HFFc6 (cell line): ENCODE data around the gene IRF1. TPM values are rescaled to one million over a fixed set of nuclear protein-coding genes. Genes with fewer than 3 reads are reported as not detected.
A peak's percentile ranks its signal among the peaks of the same experiment; 100 is the strongest.

ENCODE experiments used
- DNase-seq: peaks from one replicate; pipeline ENCODE4 v3.0.0-alpha.2; 2018
- H3K27ac Mint-ChIP-seq: 2 replicates; pipeline ENCODE4 v1.8.0; 2020; ENCODE audit warnings: mild to moderate bottlenecking, mixed read lengths
- H3K27me3 Mint-ChIP-seq: 2 replicates; pipeline ENCODE4 v1.8.0; 2021; ENCODE audit warnings: mild to moderate bottlenecking, moderate library complexity, mixed read lengths; ENCODE audit not compliant: insufficient read depth
- H3K36me3 Mint-ChIP-seq: 2 replicates; pipeline ENCODE4 v1.8.0; 2021; ENCODE audit warnings: low read depth, mixed read lengths
- H3K4me1 Mint-ChIP-seq: 2 replicates; pipeline ENCODE4 v1.8.0; 2020; ENCODE audit warnings: low read depth, mixed read lengths
- H3K4me3 Mint-ChIP-seq: 2 replicates; pipeline ENCODE4 v1.8.0; 2020; ENCODE audit warnings: mild to moderate bottlenecking, moderate library complexity, mixed read lengths
- H3K9me3 Mint-ChIP-seq: 2 replicates; pipeline ENCODE4 v1.8.0; 2020; ENCODE audit warnings: mild to moderate bottlenecking, mixed read lengths
- total RNA-seq, 6 experiments: library from RNA; stranded (reverse); fragmentation: NEBNext Ultra II Directional; extraction: Animal tissue kit (Norgen Biotek cat#: 25700); gene quantifications; 2 replicates in 1 of 6; 3 replicates in 5 of 6; pipeline ENCODE4 v1.2.3, GENCODE V29; 2021
- TF ChIP-seq, protein P1 (sequence below): fragments of 200-600 bp; sonication (generic); IDR thresholded peaks from 2 replicates; pipeline ENCODE4 v1.5.0; 2021; ENCODE audit warnings: antibody characterized with exemption, mild to moderate bottlenecking

IRF1 gene
- total RNA-seq, 6 experiments from 2014 or later = 9.8 to 19.7 (median 17.3) TPM

DNA sequence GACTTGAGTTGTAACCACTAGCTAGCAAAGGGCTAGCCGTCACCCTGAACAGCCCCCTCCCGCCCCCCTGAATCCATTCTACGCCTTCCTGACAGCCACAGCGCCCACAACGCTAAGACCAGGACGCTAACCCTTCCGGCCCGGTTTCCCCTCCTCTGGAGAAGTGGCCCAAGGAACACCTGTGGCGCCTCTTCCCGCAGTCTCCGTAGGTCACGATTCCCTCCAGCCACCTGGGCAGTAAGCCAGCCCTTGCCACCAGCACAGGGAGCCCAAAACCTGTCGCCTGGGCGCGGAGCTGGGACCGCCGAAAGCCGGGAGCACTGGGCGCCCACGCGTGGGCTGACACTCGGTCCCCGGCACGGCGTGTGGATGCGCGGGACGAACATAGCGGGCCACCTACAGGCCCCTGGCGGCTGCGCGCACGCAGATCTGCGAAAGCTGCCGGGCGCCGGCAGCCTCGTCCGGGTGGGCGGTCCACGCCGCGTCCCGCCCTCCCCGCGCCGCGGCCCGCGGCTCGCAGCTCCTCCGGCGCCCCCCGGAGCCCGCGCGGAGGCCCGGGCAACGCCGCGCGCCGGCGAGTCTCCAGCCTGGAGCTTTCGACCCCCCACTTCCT is 596 bp downstream of the IRF1 start:
- Mint-ChIP-seq H3K27me3 (peaks cover 2% of the 10 kb centered on the region; the same call in 1 of the 2 replicates), H3K36me3 (peaks cover 23% of the 10 kb centered on the region), H3K9me3 (no peaks in the 10 kb centered on the region), H3K4me3 (peak overlapping the region; percentile 92), H3K27ac (peak overlapping the region; percentile 63), H3K4me1 (peaks cover 34% of the 10 kb centered on the region)
- TF ChIP-seq, protein P1, sequence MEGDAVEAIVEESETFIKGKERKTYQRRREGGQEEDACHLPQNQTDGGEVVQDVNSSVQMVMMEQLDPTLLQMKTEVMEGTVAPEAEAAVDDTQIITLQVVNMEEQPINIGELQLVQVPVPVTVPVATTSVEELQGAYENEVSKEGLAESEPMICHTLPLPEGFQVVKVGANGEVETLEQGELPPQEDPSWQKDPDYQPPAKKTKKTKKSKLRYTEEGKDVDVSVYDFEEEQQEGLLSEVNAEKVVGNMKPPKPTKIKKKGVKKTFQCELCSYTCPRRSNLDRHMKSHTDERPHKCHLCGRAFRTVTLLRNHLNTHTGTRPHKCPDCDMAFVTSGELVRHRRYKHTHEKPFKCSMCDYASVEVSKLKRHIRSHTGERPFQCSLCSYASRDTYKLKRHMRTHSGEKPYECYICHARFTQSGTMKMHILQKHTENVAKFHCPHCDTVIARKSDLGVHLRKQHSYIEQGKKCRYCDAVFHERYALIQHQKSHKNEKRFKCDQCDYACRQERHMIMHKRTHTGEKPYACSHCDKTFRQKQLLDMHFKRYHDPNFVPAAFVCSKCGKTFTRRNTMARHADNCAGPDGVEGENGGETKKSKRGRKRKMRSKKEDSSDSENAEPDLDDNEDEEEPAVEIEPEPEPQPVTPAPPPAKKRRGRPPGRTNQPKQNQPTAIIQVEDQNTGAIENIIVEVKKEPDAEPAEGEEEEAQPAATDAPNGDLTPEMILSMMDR = no peak; the same call in 1 of the 2 replicates
- no peak for DNase-seq

GRCh38 chr5:132489051-132489770 is 1.4 kb downstream of the IRF1 start:
- no peaks in the 10 kb centered on the region for H3K9me3 Mint-ChIP-seq
- H3K4me3 Mint-ChIP-seq = peak overlapping the region; percentile 92
- TF ChIP-seq, protein P1 = no peak
- peaks cover 27% of the 10 kb centered on the region for H3K4me1 Mint-ChIP-seq
- no peak for DNase-seq
- H3K27ac Mint-ChIP-seq = peak overlapping the region; percentile 63
- H3K36me3 Mint-ChIP-seq = peaks cover 23% of the 10 kb centered on the region
- H3K27me3 Mint-ChIP-seq = peaks cover 2% of the 10 kb centered on the region

DNA sequence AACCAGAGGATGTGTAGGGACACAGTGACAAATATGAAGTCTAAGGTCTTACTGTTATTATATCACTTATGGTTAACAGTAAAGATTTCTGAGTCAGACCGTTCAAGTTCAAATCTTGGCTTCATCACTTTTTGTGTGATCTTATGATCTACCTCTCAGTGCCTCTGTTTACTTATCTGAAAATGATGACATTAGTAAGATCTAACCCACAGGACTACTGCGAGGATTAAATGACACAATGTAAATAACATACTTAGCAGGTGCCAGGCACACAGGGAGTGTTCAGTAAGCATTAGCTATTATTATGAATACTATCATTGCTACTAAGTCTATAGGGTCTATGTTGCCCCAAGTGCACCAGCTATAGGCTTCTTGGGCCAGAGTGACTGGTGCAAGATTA is 2.0 kb downstream of the IRF1 start:
- peaks cover 2% of the 10 kb centered on the region for H3K27me3 Mint-ChIP-seq
- TF ChIP-seq, protein P1 = no peak
- DNase-seq = no peak
- H3K27ac Mint-ChIP-seq = no peak overlapping the region
- no peaks in the 10 kb centered on the region for H3K9me3 Mint-ChIP-seq
- H3K4me1 Mint-ChIP-seq = peaks cover 27% of the 10 kb centered on the region
- H3K4me3 Mint-ChIP-seq = peak overlapping the region; percentile 92; the same call in 1 of the 2 replicates
- peaks cover 23% of the 10 kb centered on the region for H3K36me3 Mint-ChIP-seq

DNA sequence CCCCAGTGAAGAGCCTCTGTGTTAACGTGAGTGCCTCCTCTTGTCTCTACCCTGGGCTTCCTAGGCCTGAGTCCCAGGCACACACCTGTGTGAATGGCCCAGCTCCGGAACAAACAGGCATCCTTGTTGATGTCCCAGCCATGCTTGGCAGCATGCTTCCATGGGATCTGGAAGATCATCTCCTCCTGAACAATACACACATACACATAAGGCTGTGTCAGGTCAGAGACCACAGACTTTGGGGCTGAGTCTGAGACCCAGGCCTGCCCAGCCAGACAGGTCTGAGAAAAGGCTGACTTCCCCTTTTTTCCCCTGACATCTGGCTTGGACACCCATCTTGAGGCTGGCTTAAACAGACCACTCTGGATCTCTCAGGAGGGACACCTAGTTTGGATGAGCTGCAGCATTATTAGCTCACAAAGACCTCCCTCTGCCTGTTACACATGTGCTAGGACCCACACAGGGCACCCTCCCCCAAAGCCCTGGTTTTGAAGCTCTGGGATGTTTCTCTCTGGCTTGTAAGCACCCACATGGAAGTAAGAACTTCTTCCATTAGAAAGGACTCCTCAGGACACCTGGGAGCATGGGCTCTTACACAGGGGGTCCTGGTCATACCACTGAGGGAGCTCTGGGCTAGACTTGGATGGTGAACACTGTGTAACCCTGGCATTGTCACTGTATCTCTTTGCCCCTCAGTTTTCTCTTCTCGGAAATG is 2.6 kb downstream of the IRF1 start:
- H3K27ac Mint-ChIP-seq = no peak overlapping the region
- H3K4me1 Mint-ChIP-seq = peaks cover 27% of the 10 kb centered on the region
- H3K27me3 Mint-ChIP-seq = peaks cover 2% of the 10 kb centered on the region
- no peaks in the 10 kb centered on the region for H3K9me3 Mint-ChIP-seq
- TF ChIP-seq, protein P1 = no peak
- H3K36me3 Mint-ChIP-seq = peaks cover 23% of the 10 kb centered on the region
- DNase-seq = no peak
- H3K4me3 Mint-ChIP-seq = no peak overlapping the region

DNA sequence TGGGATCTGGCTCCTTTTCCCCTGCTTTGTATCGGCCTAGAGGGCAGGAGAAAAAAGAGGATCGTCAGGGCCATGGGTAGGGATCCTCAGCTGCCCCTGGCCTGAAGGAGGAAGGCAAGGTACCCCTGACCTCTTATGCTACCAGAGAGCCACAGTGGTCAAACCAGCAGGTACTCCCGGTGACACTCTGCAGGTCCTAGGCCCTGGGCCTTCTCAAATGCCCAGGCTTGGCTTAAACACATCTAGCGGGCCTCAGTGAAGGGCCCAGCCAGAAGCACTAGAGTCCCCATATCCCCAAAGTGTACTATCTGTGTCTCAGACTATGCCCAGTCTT is 3.5 kb downstream of the IRF1 start:
- Mint-ChIP-seq H3K9me3 (no peaks in the 10 kb centered on the region), H3K4me1 (peaks cover 22% of the 10 kb centered on the region), H3K27ac (no peak overlapping the region), H3K36me3 (peaks cover 23% of the 10 kb centered on the region), H3K27me3 (peaks cover under 1% of the 10 kb centered on the region), H3K4me3 (no peak overlapping the region)
- TF ChIP-seq, protein P1 = no peak
- no peak for DNase-seq
